ENCODE data around the gene SPRYD4.
"Not testable (repeated sequence)": the region's sequence is repeated elsewhere in the genome, so short reads cannot be mapped to it uniquely, and the experiment has no call there.

The SPRYD4 gene

GRCh38 chr12:56487448-56488040 lies 19.2 kb downstream of the SPRYD4 start:
- no peak for TF ChIP-seq CTCF (IDR thresholded peaks at IDR 0.05; ENCODE audit: low read depth, low read length, missing control alignments)
- peak overlapping the region; percentile 48 for H3K4me3 ChIP-seq (replicated peaks; ENCODE audit: low read depth, low read length)
- DNase-seq (ENCODE audit: extremely low read depth, low read depth): no peak

GRCh38 chr12:56488041-56488955 lies 19.9 kb downstream of the SPRYD4 start, which contains the start of gene GLS2:
Gene GLS2 (minus strand): TSS chr12:56488161. CDS start chr12:56488118, 43 bp downstream.
- peak within 1 kb of the TSS; percentile 48 for H3K4me3 ChIP-seq (replicated peaks; ENCODE audit: low read depth, low read length)
- no peak for TF ChIP-seq CTCF (IDR thresholded peaks at IDR 0.05; ENCODE audit: low read depth, low read length, missing control alignments)
- peak; percentile 42 for DNase-seq (ENCODE audit: extremely low read depth, low read depth)

GRCh38 chr12:56490360-56490759 lies 22.0 kb downstream of the SPRYD4 start:
- no peak for TF ChIP-seq CTCF (IDR thresholded peaks at IDR 0.05; ENCODE audit: low read depth, low read length, missing control alignments)
- no peak for DNase-seq (ENCODE audit: extremely low read depth, low read depth)
- H3K4me3 ChIP-seq (replicated peaks; ENCODE audit: low read depth, low read length): no peak overlapping the region

- not testable (repeated sequence) for H3K4me3 ChIP-seq (replicated peaks; ENCODE audit: low read depth, low read length); DNase-seq (ENCODE audit: extremely low read depth, low read depth)
These were observed 25.2 kb downstream of the SPRYD4 start for GRCh38 chr12:56493409-56494105.

- H3K4me3 ChIP-seq (replicated peaks; ENCODE audit: low read depth, low read length); DNase-seq (ENCODE audit: extremely low read depth, low read depth): not testable (repeated sequence)
These were observed 25.7 kb downstream of the SPRYD4 start for GRCh38 chr12:56494106-56494415.

- DNase-seq (ENCODE audit: extremely low read depth, low read depth); H3K4me3 ChIP-seq (replicated peaks; ENCODE audit: low read depth, low read length): not testable (repeated sequence)
These were observed 26.1 kb downstream of the SPRYD4 start for GRCh38 chr12:56494481-56494880.

GRCh38 chr12:56496704-56497103 lies 28.3 kb downstream of the SPRYD4 start:
- peak; percentile 32 for TF ChIP-seq CTCF (IDR thresholded peaks at IDR 0.05; ENCODE audit: low read depth, low read length, missing control alignments)
- not testable (repeated sequence) for DNase-seq (ENCODE audit: extremely low read depth, low read depth); H3K4me3 ChIP-seq (replicated peaks; ENCODE audit: low read depth, low read length)

- DNase-seq (ENCODE audit: extremely low read depth, low read depth): not testable (repeated sequence)
These were observed 29.9 kb downstream of the SPRYD4 start for GRCh38 chr12:56498126-56498902.

GRCh38 chr12:56499452-56499851 lies 31.1 kb downstream of the SPRYD4 start:
- not testable (repeated sequence) for DNase-seq (ENCODE audit: extremely low read depth, low read depth); H3K4me3 ChIP-seq (replicated peaks; ENCODE audit: low read depth, low read length)

More at GRCh38 chr12:56498126-56498902, 29.9 kb downstream of the SPRYD4 start:
- not testable (repeated sequence) for H3K4me3 ChIP-seq (replicated peaks; ENCODE audit: low read depth, low read length)

- H3K4me3 ChIP-seq (replicated peaks; ENCODE audit: low read depth, low read length); DNase-seq (ENCODE audit: extremely low read depth, low read depth): not testable (repeated sequence)
These were observed 31.5 kb downstream of the SPRYD4 start for GRCh38 chr12:56499879-56500278.
